HG02943 (cell line): ENCODE measurements around the gene MND1.
A peak's percentile ranks its signal among the peaks of the same experiment; 100 is the strongest.

ENCODE experiments used
- ATAC-seq: cut with Tn5 transposase; IDR thresholded peaks from one replicate; pipeline ENCODE4 v1.9.1; 2021; ENCODE audit warnings: mild to moderate bottlenecking, low read depth, moderate library complexity; ENCODE audit not compliant: unreplicated experiment

The MND1 gene

GRCh38 chr4:153345012-153345981, 809 bp downstream of the MND1 start:
- ATAC-seq = peak; percentile 42

- ATAC-seq = no peak
These were observed 1.5 kb downstream of the MND1 start for GRCh38 chr4:153346031-153346430.

- ATAC-seq = no peak
These were observed 2.1 kb downstream of the MND1 start for GRCh38 chr4:153346563-153346962.

- no peak for ATAC-seq
These were observed 2.6 kb downstream of the MND1 start for GRCh38 chr4:153347117-153347516.

- ATAC-seq = no peak
These were observed 3.5 kb downstream of the MND1 start for GRCh38 chr4:153348006-153348405.

GRCh38 chr4:153349206-153349805, 4.8 kb downstream of the MND1 start:
- no peak for ATAC-seq

GRCh38 chr4:153362184-153362583, 17.7 kb downstream of the MND1 start:
- ATAC-seq = no peak

GRCh38 chr4:153364061-153364460, 19.6 kb downstream of the MND1 start:
- ATAC-seq = no peak

GRCh38 chr4:153365003-153365402, 20.5 kb downstream of the MND1 start:
- ATAC-seq = no peak

- no peak for ATAC-seq
These were observed 22.0 kb downstream of the MND1 start for GRCh38 chr4:153366486-153366885.

GRCh38 chr4:153367092-153367491, 22.6 kb downstream of the MND1 start:
- no peak for ATAC-seq

GRCh38 chr4:153369021-153369420, 24.5 kb downstream of the MND1 start:
- no peak for ATAC-seq

- ATAC-seq = no peak
These were observed 27.3 kb downstream of the MND1 start for GRCh38 chr4:153371701-153372234.

- no peak for ATAC-seq
These were observed 28.6 kb downstream of the MND1 start for GRCh38 chr4:153372967-153373562.

- no peak for ATAC-seq
These were observed 30.0 kb downstream of the MND1 start for GRCh38 chr4:153374442-153374841.

- no peak for ATAC-seq
These were observed 30.8 kb downstream of the MND1 start for GRCh38 chr4:153375303-153375702.

GRCh38 chr4:153383131-153383530, 38.6 kb downstream of the MND1 start:
- ATAC-seq = no peak

- no peak for ATAC-seq
These were observed 39.7 kb downstream of the MND1 start for GRCh38 chr4:153384160-153384559.

- no peak for ATAC-seq
These were observed 41.3 kb downstream of the MND1 start for GRCh38 chr4:153385784-153386183.

- ATAC-seq = no peak
These were observed 43.5 kb downstream of the MND1 start for GRCh38 chr4:153387981-153388380.

- no peak for ATAC-seq
These were observed 48.9 kb downstream of the MND1 start for GRCh38 chr4:153393397-153393796.
